Panc1 (cell line): ENCODE measurements around the gene IL13RA1.

ENCODE experiments used
- CTCF ChIP-seq: fragments of 450-650 bp; IDR thresholded peaks from 2 replicates; pipeline ENCODE4 v1.5.1; 2017; ENCODE audit warnings: mild to moderate bottlenecking
- REST ChIP-seq, 2 experiments: IDR thresholded peaks; 2 replicates each; pipeline ENCODE4 v1.6.1; 2011 to 2012; ENCODE audit warnings: low read depth in 2 of 2, control low read depth in 1 of 2, low read length in 1 of 2, mild to moderate bottlenecking in 1 of 2, moderate library complexity in 1 of 2; ENCODE audit not compliant: insufficient read depth in 1 of 2

- no peak for TF ChIP-seq CTCF
- no peak for TF ChIP-seq REST (IDR thresholded peaks at IDR 0.05; ENCODE audit: insufficient read depth in 1 of 2, low read depth in 2 of 2, low read length in 1 of 2)
These were observed 14.8 kb downstream of the IL13RA1 start for GRCh38 chrX:118742176-118742575.
